ENCODE results near the gene AIFM2.

GRCh38 chr10:70124918-70125317 lies 7.7 kb downstream of the AIFM2 start:
- TF ChIP-seq CTCF (IDR thresholded peaks at IDR 0.05) = no peak
- no peak for TF ChIP-seq SMC3 (IDR thresholded peaks at IDR 0.05; ENCODE audit: low read depth, low read length)
- TF ChIP-seq RAD21 (IDR thresholded peaks at IDR 0.05; ENCODE audit: low read length) = no peak
- TF ChIP-seq POLR2AphosphoS5 (IDR thresholded peaks at IDR 0.05; ENCODE audit: low read depth, low read length) = no peak
- TF ChIP-seq EP300 (IDR thresholded peaks at IDR 0.05; ENCODE audit: borderline replicate concordance in 1 of 2, low read depth in 1 of 2, low read length in 1 of 2) = no peak
- TF ChIP-seq FOSL2 (IDR thresholded peaks at IDR 0.05; ENCODE audit: borderline replicate concordance, low read depth) = no peak
- TF ChIP-seq JUND (IDR thresholded peaks at IDR 0.05) = no peak
- TF ChIP-seq RXRA (IDR thresholded peaks at IDR 0.05; ENCODE audit: borderline replicate concordance, low read depth) = no peak
- TF ChIP-seq GABPA (IDR thresholded peaks at IDR 0.05; ENCODE audit: low read depth) = no peak
- no peak for TF ChIP-seq RFX5 (IDR thresholded peaks at IDR 0.05; ENCODE audit: low read length)
- no peak for TF ChIP-seq GATA2 (CRISPR knock-in tag; IDR thresholded peaks at IDR 0.05)
- no peak for TF ChIP-seq CHD2 (IDR thresholded peaks at IDR 0.05; ENCODE audit: low read length, partially characterized antibody)
